Keratinocyte (primary cell): Measurements from ENCODE around the gene TNXB. TPM values are rescaled to one million over a fixed set of nuclear protein-coding genes. Genes with fewer than 3 reads are reported as not detected.
"Not testable (repeated sequence)": the region's sequence is repeated elsewhere in the genome, so short reads cannot be mapped to it uniquely, and the experiment has no call there.

ENCODE experiments used
- DNase-seq: peaks from one replicate; pipeline ENCODE4 v3.0.0-alpha.2; 2011; ENCODE audit warnings: low read depth, missing footprints, low spot score
- FAIRE-seq: peaks from 2 replicates; lab custom pipeline; 2011; peaks lifted over from hg19 to GRCh38; lab: Jason Lieb, UNC
- H2AFZ ChIP-seq: 2 replicates; pipeline ENCODE4 v1.6.0; 2012; ENCODE audit warnings: low read length, control low read depth, inconsistent platforms; ENCODE audit not compliant: control insufficient read depth
- H3K27ac ChIP-seq: 2 replicates; pipeline ENCODE4 v1.5.1; 2011; ENCODE audit warnings: low read length; ENCODE audit not compliant: control insufficient read depth, insufficient read depth
- H3K27me3 ChIP-seq: 3 replicates; pipeline ENCODE4 v1.6.0; 2011; ENCODE audit warnings: low read length; ENCODE audit not compliant: control insufficient read depth, insufficient read depth; ENCODE audit errors: extremely low read depth
- H3K36me3 ChIP-seq, 2 experiments: 2 replicates in 1 of 2; 3 replicates in 1 of 2; pipeline ENCODE4 v1.5.1; 2011; ENCODE audit warnings: low read length in 2 of 2, mild to moderate bottlenecking in 1 of 2; ENCODE audit not compliant: control insufficient read depth in 2 of 2, insufficient read depth in 2 of 2; ENCODE audit errors: extremely low read depth in 1 of 2
- H3K4me1 ChIP-seq: 3 replicates; pipeline ENCODE4 v1.5.1; 2011; ENCODE audit warnings: low read length; ENCODE audit not compliant: control insufficient read depth, insufficient read depth; ENCODE audit errors: extremely low read depth
- H3K4me2 ChIP-seq: 3 replicates; pipeline ENCODE4 v1.6.0; 2011; ENCODE audit warnings: low read depth, low read length; ENCODE audit not compliant: control insufficient read depth, insufficient read depth; ENCODE audit errors: extremely low read depth
- H3K4me3 ChIP-seq, 3 experiments: fragments of 200-600 bp in 1 of 3; sonication (generic) in 1 of 3; 2 replicates in 2 of 3; 3 replicates in 1 of 3; pipeline ENCODE4 v1.5.1; 2011 to 2016; ENCODE audit warnings: low read length in 3 of 3, mild to moderate bottlenecking in 3 of 3, control low read depth in 2 of 3, inconsistent platforms in 1 of 3, low read depth in 1 of 3, mixed read lengths in 1 of 3, mixed run types in 1 of 3, moderate library complexity in 1 of 3; ENCODE audit not compliant: control insufficient read depth in 2 of 3, insufficient read depth in 2 of 3; ENCODE audit errors: extremely low read depth in 1 of 3
- H3K79me2 ChIP-seq: 2 replicates; pipeline ENCODE4 v1.6.0; 2012; ENCODE audit warnings: low read length; ENCODE audit not compliant: control insufficient read depth, insufficient read depth
- H3K9ac ChIP-seq: 3 replicates; pipeline ENCODE4 v1.6.0; 2011; ENCODE audit warnings: low read length; ENCODE audit not compliant: control insufficient read depth, insufficient read depth; ENCODE audit errors: extremely low read depth
- H3K9me1 ChIP-seq: 3 replicates; pipeline ENCODE4 v1.6.0; 2011; ENCODE audit warnings: low read length; ENCODE audit not compliant: control insufficient read depth, insufficient read depth; ENCODE audit errors: extremely low read depth
- H3K9me3 ChIP-seq: 2 replicates; pipeline ENCODE4 v1.5.1; 2012; ENCODE audit warnings: low read depth, low read length; ENCODE audit not compliant: control insufficient read depth
- H4K20me1 ChIP-seq: 3 replicates; pipeline ENCODE4 v1.6.0; 2011; ENCODE audit warnings: low read length; ENCODE audit not compliant: control insufficient read depth, insufficient read depth; ENCODE audit errors: extremely low read depth
- dilution Hi-C: fragments of 300-500 bp; cut with MboI; formaldehyde crosslinking; loops from one replicate; pipeline ENCODE4 v1.7.0; 2020; ENCODE audit warnings: low sequenced_read_pairs; ENCODE audit not compliant: extremely low pct_ligation_motif_present
- polyA plus RNA-seq, 5 experiments: library from polyadenylated mRNA; depleted of rRNA in 3 of 5; stranded (reverse) in 3 of 5; stranded (forward) in 1 of 5; unstranded in 1 of 5; fragments of >200 nt; gene quantifications; 1 replicate in 1 of 5; 2 replicates in 3 of 5; 3 replicates in 1 of 5; pipeline versions ENCODE4 v1.2.1 to v1.2.3, GENCODE V29; 2011 to 2012; ENCODE audit warnings: missing spikeins in 2 of 5, low read depth in 1 of 5, low replicate concordance in 1 of 5

TNXB gene
- polyA plus RNA-seq, 1 donor (not counting 4 experiments of a cell fraction or from before 2014, with no cell fraction given): 0.25 TPM

- H3K4me2 ChIP-seq, dilution Hi-C loops, H3K9me3 ChIP-seq, H3K4me1 ChIP-seq, H3K79me2 ChIP-seq, H3K36me3 ChIP-seq, H3K27me3 ChIP-seq, FAIRE-seq, H3K9me1 ChIP-seq, H4K20me1 ChIP-seq, H3K4me3 ChIP-seq, H2AFZ ChIP-seq, H3K9ac ChIP-seq, DNase-seq, H3K27ac ChIP-seq: not testable (repeated sequence)
Observed at GRCh38 chr6:32007086-32007485, 102.1 kb downstream of the TNXB start.

DNA sequence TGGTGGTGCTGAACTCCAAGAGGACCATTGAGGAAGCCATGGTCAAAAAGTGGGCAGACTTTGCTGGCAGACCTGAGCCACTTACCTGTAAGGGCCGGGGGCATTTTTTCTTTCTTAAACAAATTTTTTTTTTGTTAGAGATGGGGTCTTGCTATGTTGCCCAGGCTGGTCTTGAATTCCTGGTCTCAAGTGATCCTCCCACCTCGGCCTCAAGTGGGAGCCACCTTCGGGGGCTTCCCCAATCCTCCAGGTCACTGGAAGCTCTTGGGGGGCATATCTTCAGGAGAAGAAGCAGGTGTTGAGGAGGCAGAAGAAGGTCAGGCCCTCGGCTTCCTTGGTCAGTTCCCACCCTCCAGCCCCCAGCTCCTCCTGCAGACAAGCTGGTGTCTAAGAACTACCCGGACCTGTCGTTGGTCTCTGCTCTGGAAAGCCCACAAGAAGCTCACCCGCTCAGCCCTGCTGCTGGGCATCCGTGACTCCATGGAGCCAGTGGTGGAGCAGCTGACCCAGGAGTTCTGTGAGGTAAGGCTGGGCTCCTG, 103.1 kb downstream of the TNXB start:
- H3K4me2 ChIP-seq, H3K9me1 ChIP-seq, dilution Hi-C loops, H2AFZ ChIP-seq, H3K9me3 ChIP-seq, H3K4me1 ChIP-seq, H3K36me3 ChIP-seq, H4K20me1 ChIP-seq, DNase-seq, H3K79me2 ChIP-seq, H3K4me3 ChIP-seq, H3K27ac ChIP-seq, H3K9ac ChIP-seq, FAIRE-seq, H3K27me3 ChIP-seq: not testable (repeated sequence)

- dilution Hi-C loops, FAIRE-seq, H3K9me3 ChIP-seq, H3K4me2 ChIP-seq, H3K9me1 ChIP-seq, H3K27me3 ChIP-seq, H3K27ac ChIP-seq, H3K36me3 ChIP-seq, H4K20me1 ChIP-seq, DNase-seq, H3K9ac ChIP-seq, H2AFZ ChIP-seq, H3K4me3 ChIP-seq, H3K4me1 ChIP-seq, H3K79me2 ChIP-seq: not testable (repeated sequence)
Observed at GRCh38 chr6:32005538-32005880, 103.6 kb downstream of the TNXB start.

DNA sequence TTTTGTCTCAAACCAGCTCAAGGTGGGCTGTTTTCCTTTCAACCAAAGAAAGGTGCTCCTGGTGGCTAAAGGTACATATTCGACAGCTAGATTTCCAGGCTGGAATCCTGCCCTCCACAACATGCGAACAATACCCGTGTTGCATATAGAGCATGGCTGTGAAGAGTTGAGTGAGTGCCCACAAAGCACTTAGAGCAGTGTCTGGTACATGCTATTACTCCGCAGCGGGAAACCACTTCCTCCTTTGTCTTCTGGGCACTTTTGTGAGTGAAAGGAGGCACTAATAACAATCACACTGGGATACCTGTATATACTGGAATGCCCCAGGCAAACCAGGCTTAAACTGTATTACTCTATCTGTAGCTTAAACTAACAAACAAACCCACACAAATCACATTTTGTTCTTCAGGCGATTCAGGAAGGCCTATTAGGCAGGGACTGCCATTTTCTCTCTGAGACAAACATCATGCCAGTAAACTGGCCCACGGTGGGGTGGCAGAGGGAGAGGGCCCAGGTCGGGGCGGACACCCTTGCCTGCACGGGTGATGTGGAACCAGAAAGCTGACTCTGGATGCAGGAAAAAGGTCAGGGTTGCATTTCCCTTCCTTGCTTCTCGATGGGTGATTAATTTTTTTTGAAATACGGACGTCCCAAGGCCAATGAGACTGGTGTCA, 104.1 kb downstream of the TNXB start:
- H4K20me1 ChIP-seq, H3K36me3 ChIP-seq, DNase-seq, H3K4me1 ChIP-seq, H3K9me3 ChIP-seq, dilution Hi-C loops, H2AFZ ChIP-seq, H3K4me3 ChIP-seq, H3K9ac ChIP-seq, H3K27me3 ChIP-seq, H3K79me2 ChIP-seq, H3K27ac ChIP-seq, H3K9me1 ChIP-seq, H3K4me2 ChIP-seq: not testable (repeated sequence)
- peak; percentile 69 for FAIRE-seq

DNA sequence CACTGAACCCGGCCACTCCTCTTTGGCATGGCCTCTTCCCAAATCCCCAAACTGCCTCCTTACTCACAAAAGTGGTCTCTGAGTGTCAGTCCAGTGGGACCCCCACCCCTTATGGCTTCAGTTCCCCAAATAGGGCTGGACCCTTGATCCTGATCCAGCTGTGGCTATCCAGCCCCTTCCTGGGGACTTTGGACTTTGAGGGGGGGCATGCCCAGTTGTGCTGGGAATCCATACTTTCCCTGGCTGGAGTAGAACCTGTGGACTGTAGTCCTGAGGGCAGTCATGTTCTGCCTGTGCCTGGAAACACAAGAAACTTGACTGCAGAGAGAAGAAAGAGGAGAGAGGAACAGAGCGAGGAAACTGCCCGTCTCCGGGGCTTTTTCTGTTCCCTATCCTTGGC, 104.7 kb downstream of the TNXB start:
- H4K20me1 ChIP-seq, H3K4me3 ChIP-seq, H3K9me3 ChIP-seq, H3K4me2 ChIP-seq, H3K9ac ChIP-seq, dilution Hi-C loops, H3K9me1 ChIP-seq, H3K27me3 ChIP-seq, H3K79me2 ChIP-seq, H3K4me1 ChIP-seq, H3K36me3 ChIP-seq, H3K27ac ChIP-seq, FAIRE-seq, DNase-seq, H2AFZ ChIP-seq: not testable (repeated sequence)
